Measurements from ENCODE around the gene RAB3IL1.

RAB3IL1 gene

DNA sequence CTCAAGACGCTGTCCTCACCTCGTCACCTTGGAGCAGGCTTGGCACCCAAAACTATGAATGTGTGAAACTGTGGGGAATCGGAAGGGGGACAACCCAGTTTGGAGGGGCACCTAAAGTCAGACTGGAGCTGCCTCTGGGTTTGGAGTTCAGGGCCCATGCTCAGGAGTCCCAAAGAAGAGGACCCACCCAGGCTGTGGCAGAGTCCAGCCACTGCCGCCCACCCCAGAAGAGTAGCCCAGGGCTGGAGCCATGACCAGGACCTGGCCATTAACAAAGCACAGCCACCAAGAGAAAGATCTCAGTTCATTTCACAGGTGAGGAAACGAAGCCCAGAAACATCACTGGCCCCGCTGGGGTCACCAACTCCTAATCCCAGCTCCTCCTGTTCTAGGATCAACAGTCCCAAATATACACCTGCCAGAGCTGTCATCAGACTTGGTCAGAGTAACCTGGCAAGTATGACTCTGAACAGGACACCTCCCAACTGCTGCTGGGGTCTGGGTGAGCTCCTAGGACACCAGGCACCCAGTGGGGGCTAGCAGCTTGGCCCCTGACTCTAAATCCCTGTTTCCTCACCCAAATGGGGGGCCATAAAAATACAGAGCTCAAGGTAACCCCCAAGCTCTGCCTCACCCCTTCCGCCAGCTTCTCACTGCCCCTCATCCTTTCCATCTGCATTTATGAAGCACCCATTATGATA is 2.7 kb downstream of the RAB3IL1 start:
- DNase-seq (ENCODE audit: insufficient read length), result peak; percentile 12
- TF ChIP-seq TAF1 (IDR thresholded peaks at IDR 0.05; ENCODE audit: borderline replicate concordance, low read depth, low read length) (no peak), POLR2A (IDR thresholded peaks at IDR 0.05; ENCODE audit: low read depth, low read length) (no peak), POLR2AphosphoS5 (IDR thresholded peaks at IDR 0.05; ENCODE audit: low read depth, low read length) (no peak)
- FAIRE-seq, result no peak

GRCh38 chr11:61913699-61914395 is 3.5 kb downstream of the RAB3IL1 start:
- FAIRE-seq, result no peak

DNA sequence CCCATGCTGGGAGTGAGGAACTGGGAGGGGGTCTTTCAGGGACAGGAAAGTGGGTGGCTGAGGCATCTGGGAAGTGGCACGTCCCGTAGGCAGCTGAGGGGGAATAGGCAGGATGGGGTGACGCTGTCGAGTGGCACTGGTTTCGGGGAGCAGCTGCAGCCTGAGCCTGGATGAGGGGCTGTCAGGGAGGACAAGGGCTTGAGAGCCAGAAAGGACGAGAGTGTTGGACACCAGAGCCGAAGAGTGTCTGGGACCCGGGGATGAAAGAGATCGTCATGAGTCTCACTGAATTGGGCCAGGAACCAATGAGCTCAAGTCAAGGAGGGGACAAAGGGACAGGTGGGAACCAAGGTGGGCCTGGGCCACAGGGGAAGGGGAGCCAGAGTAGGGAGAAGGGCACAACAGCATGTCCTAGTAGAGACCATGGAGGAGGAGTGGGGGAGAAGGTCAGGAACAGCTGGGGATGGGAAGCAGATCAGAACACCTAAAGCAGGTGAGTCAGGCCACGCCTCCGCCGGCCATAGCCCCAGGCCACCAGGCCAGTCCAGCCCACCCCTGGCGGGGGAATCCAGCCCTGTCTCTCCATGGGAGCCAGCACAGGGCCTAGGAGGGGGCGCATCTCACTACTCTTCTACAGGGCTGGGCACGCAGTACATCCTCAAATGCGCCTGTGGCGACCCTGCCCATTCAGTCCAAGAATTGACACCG is 4.2 kb downstream of the RAB3IL1 start:
- peak; percentile 20 for DNase-seq (ENCODE audit: insufficient read length)
- no peak for FAIRE-seq

More at GRCh38 chr11:61913699-61914395, 3.5 kb downstream of the RAB3IL1 start:
- TF ChIP-seq POLR2A (IDR thresholded peaks at IDR 0.05; ENCODE audit: low read depth, low read length) (no peak), TAF1 (IDR thresholded peaks at IDR 0.05; ENCODE audit: borderline replicate concordance, low read depth, low read length) (no peak), POLR2AphosphoS5 (IDR thresholded peaks at IDR 0.05; ENCODE audit: low read depth, low read length) (no peak)
- no peak for DNase-seq (ENCODE audit: insufficient read length)

DNA sequence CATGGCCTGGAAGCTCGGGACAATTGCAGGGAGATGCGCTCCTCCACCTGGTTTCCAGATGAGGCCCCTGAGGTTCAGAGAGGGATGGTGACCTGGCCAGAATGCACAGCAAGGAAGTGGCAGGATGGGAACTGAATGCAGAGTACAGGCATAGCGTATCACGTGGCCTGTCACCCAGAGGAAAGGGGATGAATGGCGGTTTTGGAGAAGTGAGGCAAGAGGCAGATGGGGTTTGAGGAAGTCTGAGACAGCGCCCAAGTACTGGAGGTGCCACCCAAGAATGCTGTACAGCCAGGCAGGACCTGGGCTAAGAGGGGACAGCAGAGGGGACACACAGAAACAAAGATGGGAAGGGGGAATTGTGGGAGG is 4.9 kb downstream of the RAB3IL1 start:
- no peak for TF ChIP-seq POLR2A (IDR thresholded peaks at IDR 0.05; ENCODE audit: low read depth, low read length)
- no peak for TF ChIP-seq TAF1 (IDR thresholded peaks at IDR 0.05; ENCODE audit: borderline replicate concordance, low read depth, low read length)
- TF ChIP-seq POLR2AphosphoS5 (IDR thresholded peaks at IDR 0.05; ENCODE audit: low read depth, low read length), result no peak
- no peak for FAIRE-seq
- DNase-seq (ENCODE audit: insufficient read length), result peak; percentile 19

More for the DNA sequence above, 4.2 kb downstream of the RAB3IL1 start:
- no peak for TF ChIP-seq POLR2A (IDR thresholded peaks at IDR 0.05; ENCODE audit: low read depth, low read length)
- no peak for TF ChIP-seq POLR2AphosphoS5 (IDR thresholded peaks at IDR 0.05; ENCODE audit: low read depth, low read length)
- TF ChIP-seq TAF1 (IDR thresholded peaks at IDR 0.05; ENCODE audit: borderline replicate concordance, low read depth, low read length), result no peak

DNA sequence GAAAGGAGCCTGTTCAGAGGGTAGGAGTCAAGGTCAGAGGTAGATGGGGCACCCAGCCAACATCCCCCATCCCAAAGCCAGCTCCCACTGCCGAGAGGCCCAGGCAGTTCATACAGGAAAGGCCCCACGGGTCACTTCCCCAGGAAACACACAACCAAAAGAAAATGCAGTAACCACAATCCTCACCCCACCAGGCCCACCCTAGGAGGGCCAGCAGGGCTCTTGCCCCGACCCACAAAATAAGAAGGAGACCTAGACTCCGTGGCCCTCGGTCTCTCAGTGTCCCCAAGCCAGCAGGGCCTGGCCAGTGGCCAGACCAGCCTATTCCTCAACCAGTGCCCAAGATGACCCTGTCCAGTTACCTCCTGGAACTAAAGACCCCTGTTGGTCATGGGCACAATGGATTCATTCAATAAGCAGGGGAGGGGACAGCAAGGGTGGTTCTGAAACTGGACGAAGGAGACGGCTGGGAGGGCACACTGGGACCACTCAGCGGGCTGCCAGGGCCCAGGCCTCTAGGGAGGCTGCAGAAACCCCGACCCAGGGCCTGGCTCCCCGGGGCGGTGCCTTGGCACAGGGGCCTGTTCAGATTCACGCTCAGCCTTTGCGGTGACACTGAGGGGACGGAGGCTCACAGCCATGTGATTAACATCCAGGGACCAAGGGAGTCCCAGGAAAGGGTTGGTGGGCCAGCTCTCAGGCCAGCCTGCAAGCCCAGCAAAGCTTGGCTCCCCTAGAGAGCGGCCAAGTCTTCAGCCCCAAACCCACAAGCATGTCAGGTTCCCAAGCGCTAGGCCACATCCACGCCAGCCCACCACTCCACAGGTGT is 5.5 kb downstream of the RAB3IL1 start:
- peak; percentile 10 for DNase-seq (ENCODE audit: insufficient read length)
- FAIRE-seq, result no peak
- TF ChIP-seq TAF1 (IDR thresholded peaks at IDR 0.05; ENCODE audit: borderline replicate concordance, low read depth, low read length), result no peak
- no peak for TF ChIP-seq POLR2A (IDR thresholded peaks at IDR 0.05; ENCODE audit: low read depth, low read length)
- TF ChIP-seq POLR2AphosphoS5 (IDR thresholded peaks at IDR 0.05; ENCODE audit: low read depth, low read length), result no peak

DNA sequence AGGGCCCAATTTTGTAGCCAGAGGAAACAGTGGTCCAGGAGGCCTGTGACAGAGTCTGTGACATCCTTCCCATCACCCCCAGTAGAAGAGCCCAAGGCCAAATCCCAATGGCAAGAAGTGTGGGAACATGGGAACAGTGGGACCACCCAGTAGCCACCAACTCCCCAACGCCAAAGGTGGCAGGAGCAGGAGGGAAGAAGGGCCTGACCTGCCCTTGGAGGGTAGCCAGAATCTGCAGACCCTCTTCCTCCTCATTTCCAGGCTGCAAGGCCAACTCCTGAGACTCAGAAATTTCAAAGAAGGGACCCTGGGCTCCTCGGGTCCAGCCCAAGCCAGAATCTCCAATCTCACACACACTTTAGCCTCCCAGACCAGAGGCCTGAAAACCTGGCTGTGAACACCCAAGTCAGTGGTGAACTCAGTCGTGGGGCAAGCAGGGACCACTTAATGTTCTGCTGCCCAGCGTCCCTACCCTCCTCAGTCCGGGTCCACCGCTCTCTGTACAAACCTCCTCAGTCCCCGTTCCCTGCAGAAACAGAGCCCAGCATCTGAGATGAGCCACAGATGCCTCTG is 6.2 kb downstream of the RAB3IL1 start:
- no peak for TF ChIP-seq TAF1 (IDR thresholded peaks at IDR 0.05; ENCODE audit: borderline replicate concordance, low read depth, low read length)
- no peak for TF ChIP-seq POLR2AphosphoS5 (IDR thresholded peaks at IDR 0.05; ENCODE audit: low read depth, low read length)
- no peak for TF ChIP-seq POLR2A (IDR thresholded peaks at IDR 0.05; ENCODE audit: low read depth, low read length)
- DNase-seq (ENCODE audit: insufficient read length), result peak; percentile 6
- FAIRE-seq, result no peak

DNA sequence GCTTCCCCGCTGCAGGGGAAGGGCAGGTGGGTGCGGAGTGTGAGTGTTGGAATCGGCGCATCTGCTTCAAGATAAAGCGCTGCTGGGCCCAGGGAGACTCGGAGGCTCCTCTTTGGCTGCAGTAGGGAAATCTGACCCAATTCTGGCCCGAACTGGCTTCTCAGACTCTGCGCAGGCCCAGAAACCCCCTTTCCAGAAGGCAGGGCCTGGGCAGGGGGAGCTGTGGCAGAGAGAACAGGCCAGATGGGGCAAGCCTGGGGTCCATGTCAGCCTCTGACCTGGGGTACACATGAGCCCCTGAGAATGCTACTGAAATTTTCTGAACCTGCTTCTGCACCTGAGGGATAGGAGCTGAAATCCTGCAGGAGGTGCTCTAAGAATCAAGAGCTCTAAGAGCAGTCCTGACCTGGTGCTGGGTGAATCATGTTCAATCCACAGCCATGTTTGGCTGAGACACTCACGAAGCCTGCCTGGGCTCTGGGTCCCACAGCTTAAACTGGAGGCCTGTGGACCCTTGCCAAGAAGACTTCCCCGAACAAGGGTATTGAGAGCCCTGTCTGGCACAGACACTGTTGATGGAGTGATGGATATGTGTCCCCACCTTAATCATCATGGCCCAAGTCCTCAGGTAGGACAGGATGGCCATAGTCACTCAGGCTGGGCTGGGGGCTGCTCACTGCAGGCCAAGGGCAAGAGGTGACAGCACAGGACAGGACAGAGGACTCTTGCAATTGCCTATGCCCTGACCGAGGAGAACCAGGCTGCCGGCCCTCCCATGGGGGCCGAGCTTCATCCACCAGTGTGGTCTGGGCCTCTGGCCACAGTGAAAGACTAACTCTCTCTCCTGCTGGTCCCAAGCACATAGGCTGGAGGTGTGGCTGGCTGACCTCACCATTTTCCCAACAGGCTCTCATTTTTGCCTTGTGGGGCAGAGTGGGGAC is 6.9 kb downstream of the RAB3IL1 start:
- FAIRE-seq (no peak), DNase-seq (ENCODE audit: insufficient read length) (no peak)
- TF ChIP-seq TAF1 (IDR thresholded peaks at IDR 0.05; ENCODE audit: borderline replicate concordance, low read depth, low read length) (no peak), POLR2AphosphoS5 (IDR thresholded peaks at IDR 0.05; ENCODE audit: low read depth, low read length) (no peak), POLR2A (IDR thresholded peaks at IDR 0.05; ENCODE audit: low read depth, low read length) (no peak)

DNA sequence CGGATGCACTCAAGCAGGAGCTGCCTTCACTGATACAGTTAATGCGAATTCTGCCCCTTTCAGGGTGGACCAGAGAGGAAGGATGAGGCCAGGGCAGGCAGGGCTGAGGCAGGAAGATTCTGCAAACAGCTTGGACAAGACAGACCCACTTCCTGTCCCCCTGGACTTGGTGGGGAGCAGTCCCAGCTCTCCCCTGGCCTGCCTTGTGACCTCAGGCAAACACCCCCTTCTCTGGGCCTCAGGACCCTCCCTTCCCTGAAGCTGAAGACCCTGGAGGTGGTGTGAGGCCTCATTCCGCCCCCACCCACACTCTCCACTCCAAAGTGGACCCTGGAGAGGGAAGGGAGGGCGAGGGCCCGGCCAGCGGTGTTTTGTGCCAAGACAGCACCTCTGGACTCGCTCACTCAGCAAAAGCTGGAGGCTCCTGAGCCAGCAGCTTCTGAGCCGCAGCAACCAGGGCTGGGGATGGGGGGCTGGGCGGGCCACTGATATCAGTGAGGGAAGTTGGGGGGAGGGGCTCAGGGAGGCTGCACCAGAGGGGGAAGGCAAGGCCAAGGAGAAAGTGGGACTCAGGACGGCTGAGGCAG is 8.5 kb downstream of the RAB3IL1 start:
- DNase-seq (ENCODE audit: insufficient read length), result no peak
- TF ChIP-seq POLR2AphosphoS5 (IDR thresholded peaks at IDR 0.05; ENCODE audit: low read depth, low read length) (no peak), TAF1 (IDR thresholded peaks at IDR 0.05; ENCODE audit: borderline replicate concordance, low read depth, low read length) (no peak), POLR2A (IDR thresholded peaks at IDR 0.05; ENCODE audit: low read depth, low read length) (no peak)
- FAIRE-seq, result no peak

DNA sequence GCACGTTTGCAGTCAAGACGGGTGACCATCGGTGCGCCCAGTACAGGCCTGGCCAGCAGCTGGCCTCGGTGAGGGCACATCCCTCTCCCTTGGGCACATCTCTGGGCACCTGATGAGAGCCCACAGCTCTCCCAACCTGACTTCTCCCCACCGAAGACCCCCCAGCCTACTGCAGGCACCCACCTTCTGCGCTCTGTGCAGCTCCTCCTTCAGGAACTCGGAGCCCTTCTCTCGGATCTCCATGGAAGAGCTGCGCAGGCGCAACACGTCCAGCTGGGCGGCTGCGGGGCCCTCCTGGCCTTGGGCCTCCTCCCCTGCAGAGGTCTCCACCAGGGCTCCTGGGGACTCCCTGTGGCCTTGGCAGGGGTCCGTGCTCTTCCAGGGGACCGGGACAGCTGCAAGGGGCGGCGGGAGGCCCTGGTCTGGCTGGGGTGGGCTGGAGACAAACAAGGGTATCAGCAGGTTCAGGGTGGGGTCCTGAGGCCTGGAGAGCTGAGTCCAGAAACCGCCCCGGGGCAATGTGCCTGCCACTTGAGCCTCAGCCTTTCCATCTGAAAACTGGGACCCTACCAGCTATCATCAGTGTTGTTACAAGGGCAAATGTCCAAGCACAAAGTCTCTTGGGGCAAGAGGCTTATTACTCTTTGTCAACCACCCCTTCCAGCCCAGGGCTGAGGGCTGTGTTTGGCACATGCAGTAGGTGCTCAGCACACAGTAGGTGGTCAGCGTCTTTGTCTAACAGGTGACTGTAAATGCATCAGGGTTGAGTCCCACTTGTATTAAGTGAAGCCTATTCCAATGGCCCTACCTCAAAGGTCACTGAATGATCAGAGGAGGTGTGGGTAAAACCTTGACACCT is 9.3 kb downstream of the RAB3IL1 start:
- FAIRE-seq, result no peak
- TF ChIP-seq POLR2A (IDR thresholded peaks at IDR 0.05; ENCODE audit: low read depth, low read length), result no peak
- TF ChIP-seq POLR2AphosphoS5 (IDR thresholded peaks at IDR 0.05; ENCODE audit: low read depth, low read length), result no peak
- TF ChIP-seq TAF1 (IDR thresholded peaks at IDR 0.05; ENCODE audit: borderline replicate concordance, low read depth, low read length), result no peak
- DNase-seq (ENCODE audit: insufficient read length), result no peak
